OCI-M1 (cell line): ENCODE measurements around the gene PAX3.
A peak's percentile ranks its signal among the peaks of the same experiment; 100 is the strongest.
"Not testable (repeated sequence)": the region's sequence is repeated elsewhere in the genome, so short reads cannot be mapped to it uniquely, and the experiment has no call there.

Source experiments
- DNase-seq: peaks from one replicate; lab custom pipeline; 2025; lab: John Stamatoyannopoulos, UW

Gene PAX3

DNA sequence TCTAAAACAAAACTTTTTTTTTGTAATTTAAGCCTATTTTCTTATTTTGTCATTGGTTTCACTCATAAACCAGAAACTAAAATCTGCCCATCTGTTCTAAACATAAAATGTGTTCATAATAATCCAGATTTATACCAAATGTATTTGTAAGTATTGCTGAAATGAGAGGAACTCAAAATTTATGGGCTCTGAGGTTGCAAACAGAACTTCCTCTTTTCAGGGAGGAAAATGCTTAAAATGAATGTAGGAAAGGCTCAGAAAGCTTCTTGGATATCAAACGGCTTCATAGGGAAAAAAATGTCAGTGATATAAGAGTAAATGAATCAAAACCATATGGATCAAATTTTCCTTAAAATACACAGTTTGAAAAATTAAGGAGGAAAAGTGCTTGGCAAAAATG, 83.9 kb downstream of the PAX3 start:
- peak; percentile 30 for DNase-seq

DNA sequence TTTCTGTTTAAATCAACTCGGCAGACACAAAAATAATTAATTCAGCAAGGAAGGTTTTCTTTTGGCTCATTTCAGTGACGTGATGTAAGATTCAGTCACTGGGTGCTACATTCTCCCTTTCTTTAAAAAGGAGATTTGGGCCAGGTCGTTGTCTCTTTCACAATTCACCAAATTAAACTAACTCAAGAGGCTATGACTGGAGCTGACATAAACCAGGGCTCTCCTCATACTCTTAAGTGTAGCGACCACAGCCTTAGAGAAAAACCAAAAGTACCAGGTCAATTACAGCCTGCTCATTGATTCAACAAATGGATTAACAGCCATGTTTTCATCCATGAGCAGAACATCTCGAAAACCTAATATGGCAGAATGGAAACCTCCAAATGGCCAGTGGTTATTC, 85.7 kb downstream of the PAX3 start:
- DNase-seq, result no peak

DNA sequence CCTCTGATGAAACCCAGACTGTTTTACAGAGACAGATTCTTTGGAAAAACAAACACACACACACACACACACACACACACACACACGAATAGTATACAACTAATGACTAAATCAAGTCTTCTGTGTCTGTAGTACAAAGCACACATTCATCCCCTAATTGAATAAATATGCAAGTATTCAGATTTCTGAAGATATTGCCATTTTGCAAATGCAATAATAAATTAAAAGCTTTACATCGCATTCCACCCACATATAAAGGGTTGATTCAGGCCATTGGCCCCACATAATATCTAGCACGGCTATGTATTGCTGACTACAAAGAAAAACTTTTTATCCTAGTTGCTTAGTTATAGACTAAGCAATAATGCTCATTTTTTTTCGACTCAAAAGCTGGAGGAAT, 86.2 kb downstream of the PAX3 start:
- DNase-seq, result no peak

DNA sequence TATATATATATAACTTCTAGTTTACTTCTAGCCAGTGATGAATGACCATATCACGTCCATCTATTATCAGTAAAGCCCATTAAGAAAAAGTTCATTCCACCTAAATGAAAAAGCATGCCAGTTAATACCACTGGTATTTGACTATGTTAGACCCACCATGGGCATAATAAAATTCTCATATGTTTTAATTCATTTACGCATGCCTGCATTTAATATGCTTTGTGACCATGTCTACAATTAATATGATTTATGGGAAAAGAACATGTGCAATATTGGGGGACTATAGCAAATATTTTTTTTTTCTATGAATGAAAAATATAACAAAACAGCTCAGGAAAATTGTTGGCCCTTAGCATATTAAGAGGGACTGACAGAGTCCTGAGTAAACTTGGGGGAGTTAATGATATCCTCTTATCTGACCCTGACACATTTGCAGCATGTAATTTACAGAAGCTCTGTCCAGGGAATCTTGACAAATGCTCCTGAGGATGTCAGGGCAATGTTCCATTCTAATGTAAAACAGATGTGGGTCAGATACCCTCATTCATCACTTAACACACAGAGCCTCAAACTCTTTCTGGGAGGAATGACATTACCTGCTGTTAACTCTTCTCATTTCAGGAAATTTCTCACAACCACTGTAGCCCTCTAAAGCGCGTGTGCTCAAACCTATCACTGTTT, 90.6 kb downstream of the PAX3 start:
- peak; percentile 19 for DNase-seq

DNA sequence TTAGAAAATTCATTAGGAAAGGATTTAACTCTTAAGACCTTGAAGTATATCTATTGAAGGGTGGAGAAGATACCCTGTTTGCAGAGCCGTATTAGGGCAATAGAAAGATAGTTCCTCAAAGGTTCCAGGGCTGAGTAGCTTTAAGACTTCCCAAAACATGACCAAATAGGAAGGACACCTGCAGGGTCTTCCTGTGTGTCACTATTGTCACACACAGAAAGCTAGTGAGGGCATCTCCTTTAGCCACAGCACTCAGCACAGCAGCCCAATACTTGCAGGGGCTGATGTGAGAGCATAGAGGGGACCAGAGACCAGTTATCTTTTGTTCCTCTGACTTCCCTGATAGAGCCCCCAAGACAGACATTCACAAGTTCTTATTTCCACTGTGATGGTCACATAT, 93.7 kb downstream of the PAX3 start:
- no peak for DNase-seq

DNA sequence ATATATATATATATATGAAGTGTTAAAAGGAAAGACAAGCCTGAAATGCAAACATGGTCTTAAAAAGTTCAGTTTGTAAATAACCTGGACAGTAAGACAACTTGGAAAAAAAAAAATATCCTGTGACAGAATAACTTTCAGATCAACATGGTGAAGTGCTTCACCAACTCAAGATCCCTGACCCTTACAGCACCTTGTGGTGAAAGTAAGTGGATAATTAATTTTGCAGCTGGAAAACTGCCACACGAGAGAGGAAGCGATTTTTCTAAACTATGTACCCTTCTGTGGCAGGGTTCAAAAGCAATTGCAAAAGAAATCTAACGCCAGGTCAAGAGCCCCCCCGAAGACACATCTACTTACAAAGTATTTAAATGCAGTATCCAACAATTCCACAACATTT, 95.8 kb downstream of the PAX3 start:
- no peak for DNase-seq

DNA sequence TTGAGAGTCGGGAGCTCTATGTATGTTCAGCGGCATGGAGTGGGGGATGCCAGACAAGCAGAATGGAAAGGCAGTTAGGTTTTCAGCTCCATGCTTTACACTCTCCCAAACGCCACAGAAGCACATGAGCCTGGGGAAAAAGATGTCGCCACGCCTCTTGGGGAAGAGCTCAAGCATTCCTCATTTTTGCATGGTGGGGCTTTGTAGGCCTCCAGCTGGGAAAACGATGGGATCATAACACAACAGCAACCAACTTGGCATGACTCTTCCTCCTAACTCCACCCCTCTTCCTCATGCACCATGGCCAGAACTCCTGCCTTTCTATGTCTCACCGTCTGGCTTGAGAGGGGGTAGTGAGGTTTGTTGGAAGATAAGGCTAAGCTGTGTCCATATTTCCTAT, 102.6 kb downstream of the PAX3 start:
- no peak for DNase-seq

DNA sequence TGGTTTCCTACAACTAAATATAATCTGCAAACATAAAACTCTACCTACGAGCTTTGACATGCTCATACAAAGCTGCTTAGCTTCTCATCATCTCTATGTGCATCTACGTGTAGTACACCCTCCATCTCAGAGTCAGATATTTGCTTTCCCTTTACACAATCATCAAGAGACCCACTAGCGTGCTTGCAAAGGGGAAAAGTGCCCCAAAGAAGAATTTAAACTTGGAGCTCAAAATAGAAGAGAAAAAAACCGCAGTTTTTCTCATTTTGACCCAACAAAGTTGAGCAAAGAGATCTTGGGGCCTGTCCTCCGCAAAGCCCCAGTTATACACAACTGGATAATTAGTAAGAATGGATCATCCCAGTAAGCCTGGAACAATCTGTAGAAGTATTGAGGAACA, 104.1 kb downstream of the PAX3 start:
- no peak for DNase-seq

DNA sequence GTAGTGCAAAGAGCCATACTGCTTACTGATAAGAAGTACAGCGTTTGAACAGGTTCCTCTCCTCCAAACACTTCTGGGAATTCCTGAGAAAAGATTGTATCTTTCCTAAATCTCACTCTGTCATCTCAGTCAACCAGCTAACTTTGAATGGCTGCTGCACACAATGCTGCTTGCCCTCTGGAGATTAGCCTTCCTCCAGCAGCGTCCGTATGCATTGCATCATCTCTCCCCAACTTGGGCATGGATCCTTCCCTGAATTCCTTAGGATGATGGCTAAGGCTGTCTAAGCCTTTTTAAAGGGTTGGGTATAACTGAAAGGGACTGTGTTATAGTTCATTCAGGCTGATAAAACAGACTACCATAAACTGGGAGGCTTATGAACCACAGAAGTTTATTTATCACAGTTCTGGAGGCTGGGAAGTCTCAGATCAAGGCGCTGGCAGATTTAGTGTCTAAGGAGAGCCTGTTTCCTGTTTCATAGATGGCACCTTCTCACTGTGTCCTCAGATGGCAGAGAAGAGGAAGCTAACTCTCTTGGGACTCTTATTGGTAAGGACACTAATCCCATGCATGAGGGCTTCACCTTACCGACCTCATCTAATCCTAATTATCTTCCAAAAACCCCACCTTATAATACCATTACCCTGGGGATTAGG, 105.3 kb downstream of the PAX3 start:
- DNase-seq, result no peak

DNA sequence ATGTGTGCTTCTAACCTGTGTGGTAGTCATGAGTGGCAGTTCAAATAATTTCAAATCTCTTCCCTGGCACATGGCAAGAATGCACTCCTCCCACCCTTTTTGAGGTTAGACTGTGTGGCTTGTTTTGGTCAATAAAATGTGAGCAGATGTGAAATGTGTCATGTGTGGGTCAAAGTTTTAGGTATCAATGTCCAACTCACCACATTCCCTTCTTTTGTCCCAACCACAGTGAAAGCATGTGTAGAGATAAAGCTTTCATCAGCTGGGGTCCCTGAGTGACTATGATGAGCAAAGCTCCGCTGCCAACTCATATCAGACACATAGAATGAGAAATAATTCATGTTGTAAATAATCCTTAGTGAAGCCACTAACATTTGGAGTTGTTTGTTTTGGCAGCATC, 118.2 kb downstream of the PAX3 start:
- DNase-seq, result peak; percentile 39

DNA sequence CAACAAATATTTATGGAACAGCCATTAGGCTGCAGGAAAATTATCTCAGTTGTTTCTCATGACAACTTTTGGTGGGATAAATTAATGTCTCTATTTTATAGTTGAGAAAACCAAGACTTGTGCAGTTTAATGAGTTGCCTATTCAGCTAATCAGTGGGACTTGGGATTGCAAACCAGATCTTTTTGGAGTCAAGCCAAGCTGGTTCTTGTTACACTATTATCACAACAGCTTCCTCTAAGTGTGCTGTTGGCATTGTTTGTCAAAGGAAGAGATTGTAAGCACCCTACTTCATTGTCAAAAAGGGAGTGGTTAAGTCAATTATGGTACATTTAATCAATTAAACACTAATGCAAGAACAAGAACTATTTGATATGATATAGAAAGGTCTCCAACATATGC, 119.2 kb downstream of the PAX3 start:
- no peak for DNase-seq

DNA sequence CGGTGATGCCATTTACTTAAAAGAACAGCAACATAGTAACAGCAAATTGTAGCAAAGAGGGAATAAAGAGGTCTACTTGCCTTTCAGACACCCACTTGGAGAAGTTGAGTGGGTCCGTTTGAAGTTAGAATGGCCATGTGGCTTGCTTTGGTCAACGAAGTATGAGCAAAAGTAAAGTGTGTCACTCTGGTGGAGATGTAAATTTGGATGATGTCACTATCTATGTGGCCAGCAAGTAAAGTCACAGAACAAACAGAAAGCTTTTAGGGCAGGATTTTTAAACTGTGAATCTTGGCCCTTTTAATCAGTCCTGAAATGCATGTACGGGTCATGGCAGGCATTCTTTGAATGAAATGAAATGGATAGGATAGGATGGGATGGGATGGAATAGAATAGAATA, 120.3 kb downstream of the PAX3 start:
- no peak for DNase-seq

DNA sequence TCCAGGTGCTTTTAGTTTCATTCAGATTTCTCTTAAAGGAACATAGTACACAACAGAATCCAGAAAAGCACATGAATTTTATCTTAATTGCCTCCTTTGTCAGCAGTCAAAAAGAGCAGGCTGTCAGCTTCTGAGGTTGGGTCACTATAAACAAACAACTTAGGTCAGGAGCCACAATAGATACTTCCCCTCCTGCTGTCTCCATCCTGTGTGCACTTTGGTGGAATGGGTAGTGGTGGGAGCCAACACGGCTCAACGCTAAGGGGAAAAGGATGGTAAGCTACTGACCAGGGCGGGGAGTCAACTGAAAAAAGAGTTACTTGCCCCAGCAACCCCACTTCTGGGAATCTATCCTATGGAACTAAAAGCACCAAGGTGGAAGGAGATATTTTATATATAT, 121.9 kb downstream of the PAX3 start:
- DNase-seq, result no peak

DNA sequence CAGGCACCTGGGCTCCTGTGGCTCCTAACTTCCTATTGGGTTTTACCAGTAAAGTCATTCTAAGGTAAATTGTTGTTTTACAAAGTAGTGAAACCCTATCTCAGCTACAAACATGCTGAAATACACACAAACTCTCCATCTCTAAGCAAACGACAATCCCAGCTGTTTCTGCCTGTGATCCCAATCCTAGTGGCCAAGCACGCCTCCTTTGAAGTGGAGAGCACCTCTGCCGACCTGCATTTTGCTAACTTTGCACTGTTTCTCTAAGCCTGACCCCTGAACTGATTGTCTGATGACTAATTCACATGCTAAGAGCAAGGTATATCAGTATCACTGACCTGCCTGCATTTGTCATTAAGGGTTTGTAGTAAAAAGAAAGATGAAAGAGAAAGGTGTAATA, 124.3 kb downstream of the PAX3 start:
- no peak for DNase-seq

DNA sequence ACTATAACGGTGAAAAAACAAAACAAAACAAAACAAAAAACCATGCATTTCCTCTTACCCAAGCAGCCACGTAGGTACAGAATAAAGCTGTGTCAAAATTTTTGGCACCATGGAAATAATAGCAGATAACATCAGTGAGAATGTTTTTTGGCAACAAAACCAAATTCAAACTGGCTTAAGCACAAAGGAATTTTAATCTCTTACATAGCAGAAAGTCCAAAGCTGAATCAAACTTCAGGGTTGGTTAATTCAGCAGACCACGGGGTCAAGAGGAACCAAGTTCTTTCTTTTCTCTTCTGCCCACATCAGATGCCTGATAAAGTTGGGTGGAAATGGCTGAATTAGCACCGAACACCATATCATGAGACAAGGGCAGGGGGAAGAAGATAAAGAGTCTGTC, 129.5 kb downstream of the PAX3 start:
- DNase-seq, result peak; percentile 24

DNA sequence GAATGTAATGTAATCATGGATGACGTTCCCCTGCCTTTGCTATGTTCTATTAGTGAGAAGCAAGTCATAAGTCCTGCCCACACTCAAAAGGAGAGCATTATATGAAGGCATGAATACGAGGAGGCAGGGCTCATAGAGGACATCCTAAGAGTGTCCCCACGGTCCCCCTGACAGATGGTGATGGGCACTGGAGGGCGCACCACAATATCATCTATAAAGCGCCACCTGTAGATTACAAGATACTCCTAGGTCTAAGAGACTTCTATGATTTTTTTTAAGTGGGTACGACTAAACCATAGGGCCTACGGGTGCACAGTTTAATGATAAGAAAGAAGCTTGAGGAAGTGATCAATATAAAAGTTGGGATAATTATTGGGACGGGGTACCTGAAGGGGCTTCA, 131.0 kb downstream of the PAX3 start:
- DNase-seq, result no peak

DNA sequence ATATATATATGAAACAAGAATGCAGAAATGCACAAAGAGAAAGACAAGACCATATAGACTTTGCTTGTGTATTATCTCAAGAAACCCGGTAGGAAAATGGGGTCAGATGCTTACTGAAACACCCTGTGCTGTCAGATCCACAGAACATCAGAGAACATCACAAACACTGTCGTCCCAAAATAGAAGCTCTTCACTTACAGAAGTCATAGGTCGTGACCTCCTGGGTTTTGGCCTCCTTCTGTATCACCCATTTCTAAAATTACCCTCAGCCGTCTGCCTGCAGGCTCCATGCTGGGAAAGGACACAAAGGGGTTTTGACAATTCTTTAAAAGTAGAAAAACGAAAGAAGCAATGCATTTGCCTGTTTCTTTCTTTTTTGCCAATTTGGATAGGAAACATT, 137.9 kb downstream of the PAX3 start:
- no peak for DNase-seq

DNA sequence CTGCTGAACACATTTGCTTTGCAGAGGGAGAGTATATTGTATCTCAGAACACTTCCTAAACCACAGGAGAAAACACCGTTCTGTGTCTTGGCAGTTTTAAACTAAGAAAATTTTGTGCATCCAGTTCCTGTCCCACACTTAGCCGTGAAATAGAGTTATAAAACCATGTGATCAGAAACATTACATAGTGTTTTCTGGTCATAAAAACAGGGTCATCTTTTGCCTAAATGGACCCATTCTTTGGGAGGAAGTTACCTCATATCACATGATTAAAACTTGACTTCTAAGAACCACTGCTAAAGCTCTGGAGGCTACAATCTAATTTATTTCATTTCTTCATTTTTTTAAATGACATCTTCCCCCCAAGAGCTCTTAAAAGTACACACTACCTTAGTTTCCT, 138.7 kb downstream of the PAX3 start:
- no peak for DNase-seq

DNA sequence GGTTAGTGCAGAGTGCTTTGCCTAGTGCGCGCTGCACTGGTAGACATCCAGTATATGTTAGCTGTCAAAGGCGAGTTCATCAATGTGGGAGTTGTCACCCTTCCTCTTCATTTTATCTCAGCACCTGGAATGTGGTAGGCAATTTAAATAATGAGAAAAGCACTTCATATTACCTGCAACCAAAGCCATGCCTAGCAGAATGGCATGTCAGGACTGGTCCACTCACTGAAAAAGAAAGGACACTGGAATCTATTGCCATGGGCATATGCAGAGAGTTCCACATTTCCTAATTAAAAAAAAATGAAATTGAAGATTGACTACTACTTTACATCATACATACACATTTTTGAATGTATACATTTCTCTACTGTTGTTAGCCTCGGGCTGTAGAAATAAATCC, 139.6 kb downstream of the PAX3 start:
- DNase-seq, result no peak

DNA sequence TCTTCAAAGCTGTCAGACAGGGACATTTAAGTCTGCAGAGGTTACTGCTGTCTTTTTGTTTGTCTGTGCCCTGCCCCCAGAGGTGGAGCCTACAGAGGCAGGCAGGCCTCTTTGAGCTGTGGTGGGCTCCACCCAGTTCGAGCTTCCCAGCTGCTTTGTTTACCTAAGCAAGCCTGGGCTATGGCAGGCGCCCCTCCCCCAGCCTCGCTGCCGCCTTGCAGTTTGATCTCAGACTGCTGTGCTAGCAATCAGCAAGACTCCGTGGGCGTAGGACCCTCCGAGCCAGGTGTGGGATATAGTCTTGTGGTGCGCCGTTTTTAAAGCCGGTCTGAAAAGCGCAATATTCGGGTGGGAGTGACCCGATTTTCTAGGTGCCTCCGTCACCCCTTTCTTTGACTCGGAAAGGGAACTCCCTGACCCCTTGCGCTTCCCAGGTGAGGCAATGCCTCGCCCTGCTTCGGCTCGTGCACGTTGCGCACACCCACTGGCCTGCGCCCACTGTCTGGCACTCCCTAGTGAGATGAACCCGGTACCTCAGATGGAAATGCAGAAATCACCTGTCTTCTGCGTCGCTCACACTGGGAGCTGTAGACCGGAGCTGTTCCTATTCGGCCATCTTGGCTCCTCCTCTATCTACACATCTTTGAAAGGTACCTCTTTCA, 143.7 kb downstream of the PAX3 start:
- DNase-seq, result not testable (repeated sequence)
